SK-N-MC (cell line): ENCODE results near the gene RBM4B.

Source experiments
- EZH2 ChIP-seq: fragments of 200-600 bp; sonication (generic); IDR thresholded peaks from one replicate; pipeline ENCODE4 v1.6.1; 2017; ENCODE audit warnings: antibody characterized with exemption
- FOXP2 ChIP-seq: optimal IDR thresholded peaks from 2 replicates; pipeline ENCODE3; 2011; ENCODE audit warnings: mild to moderate bottlenecking, moderate library complexity; ENCODE audit not compliant: insufficient read depth; ENCODE audit errors: extremely low read length, control extremely low read depth
- POLR2AphosphoS5 ChIP-seq: IDR thresholded peaks from 2 replicates; pipeline ENCODE4 v1.6.1; 2012; ENCODE audit warnings: mild to moderate bottlenecking, low read depth, low read length, borderline replicate concordance

GRCh38 chr11:66677599-66678375 lies at the start of gene RBM4B:
- TF ChIP-seq EZH2 (no peak), POLR2AphosphoS5 (peak; percentile 92), FOXP2 (peak; percentile 17)
